Gastrocnemius medialis (tissue), 4 donors: Measurements from ENCODE around the gene RAD50. TPM values are rescaled to one million over a fixed set of nuclear protein-coding genes. Genes with fewer than 3 reads are reported as not detected.

Experiments
- ATAC-seq, 2 donors: fragments of 150-250 bp; one replicate each; pipeline ENCODE4 v1.9.1; 2016
- DNase-seq, 2 donors: peaks; one replicate each; pipeline ENCODE4 v3.0.0-alpha.2; 2019
- H3K27ac ChIP-seq, 4 donors: fragments of 200-600 bp; sonication (generic); 1 replicate in 1 of 4; 2 replicates in 3 of 4; pipeline ENCODE4 v1.5.1; 2016 to 2018; ENCODE audit warnings: mild to moderate bottlenecking in 2 of 4, moderate library complexity in 1 of 4
- H3K27me3 ChIP-seq, 3 donors: fragments of 200-600 bp; sonication (generic) in 2 of 3; 1 replicate in 1 of 3; 2 replicates in 2 of 3; pipeline versions ENCODE4 v1.5.1 to v1.6.0; 2016 to 2019; ENCODE audit warnings: mild to moderate bottlenecking in 1 of 3, moderate library complexity in 1 of 3
- H3K36me3 ChIP-seq, 2 donors: fragments of 200-600 bp; sonication (generic) in 1 of 2; one replicate each; pipeline ENCODE4 v1.5.1; 2017 to 2018
- H3K4me1 ChIP-seq, 2 donors: fragments of 200-600 bp; sonication (generic) in 1 of 2; one replicate each; pipeline ENCODE4 v1.5.1; 2016 to 2017; ENCODE audit warnings: mild to moderate bottlenecking in 2 of 2
- H3K4me3 ChIP-seq, 4 donors: fragments of 200-600 bp; sonication (generic) in 3 of 4; 1 replicate in 1 of 4; 2 replicates in 3 of 4; pipeline ENCODE4 v1.5.1; 2016 to 2019; ENCODE audit warnings: mild to moderate bottlenecking in 2 of 4
- H3K9me3 ChIP-seq, 3 donors: fragments of 200-600 bp; sonication (generic) in 2 of 3; 1 replicate in 1 of 3; 2 replicates in 2 of 3; pipeline ENCODE4 v1.5.1; 2016 to 2019
- POLR2A ChIP-seq, 2 donors: fragments of 450-650 bp; IDR thresholded peaks; one replicate each; pipeline ENCODE4 v1.6.1; 2017; ENCODE audit warnings: antibody characterized with exemption in 2 of 2, mild to moderate bottlenecking in 2 of 2, moderate library complexity in 2 of 2
- in situ Hi-C, 4 donors: fragments of 200-750 bp; cut with MboI; loops; one replicate each; pipeline versions ENCODE4 v1.15.0 to v1.8.0; 2017; ENCODE audit warnings: low sequenced_read_pairs in 4 of 4
- intact Hi-C: fragments of 100-400 bp; cut with DNase I; formaldehyde crosslinking; loops from one replicate; pipeline ENCODE4 v1.15.1; 2023; ENCODE audit warnings: low total_unique reads
- total RNA-seq, 4 donors: library from RNA; depleted of rRNA; stranded (reverse); fragments of >200 nt; gene quantifications; one replicate each; pipeline versions ENCODE4 v1.1.0 to v1.2.3, GENCODE V29; 2016
- TF ChIP-seq, protein P1 (sequence below), 5 experiments: fragments of 450-650 bp in 3 of 5; fragments of 200-600 bp in 2 of 5; sonication (generic) in 2 of 5; IDR thresholded peaks in 4 of 5; conservative IDR thresholded peaks in 1 of 5; 1 replicate in 4 of 5; 2 replicates in 1 of 5; pipeline ENCODE4 v1.5.1; 2016 to 2019; ENCODE audit warnings: antibody characterized with exemption in 5 of 5, mild to moderate bottlenecking in 3 of 5, moderate library complexity in 3 of 5

Gene RAD50
- total RNA-seq, 4 donors from 2014 or later, result 18.9 to 29.1 (median 22.0) TPM

DNA sequence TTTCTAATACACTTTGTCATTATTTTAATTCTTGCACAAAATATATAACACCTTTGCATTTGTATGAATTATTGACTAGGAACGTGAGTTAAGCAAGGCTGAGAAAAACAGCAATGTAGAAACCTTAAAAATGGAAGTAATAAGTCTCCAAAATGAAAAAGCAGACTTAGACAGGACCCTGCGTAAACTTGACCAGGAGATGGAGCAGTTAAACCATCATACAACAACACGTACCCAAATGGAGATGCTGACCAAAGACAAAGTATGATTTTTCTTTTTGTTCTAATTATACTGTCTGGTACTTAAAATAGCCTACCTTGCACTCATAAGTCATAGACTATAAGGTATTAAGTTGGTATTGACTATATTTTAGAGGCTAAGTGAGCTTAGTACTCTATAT is 34.4 kb downstream of the RAD50 start:
- no peak for TF ChIP-seq POLR2A (IDR thresholded peaks at IDR 0.05)
- TF ChIP-seq, protein P1, sequence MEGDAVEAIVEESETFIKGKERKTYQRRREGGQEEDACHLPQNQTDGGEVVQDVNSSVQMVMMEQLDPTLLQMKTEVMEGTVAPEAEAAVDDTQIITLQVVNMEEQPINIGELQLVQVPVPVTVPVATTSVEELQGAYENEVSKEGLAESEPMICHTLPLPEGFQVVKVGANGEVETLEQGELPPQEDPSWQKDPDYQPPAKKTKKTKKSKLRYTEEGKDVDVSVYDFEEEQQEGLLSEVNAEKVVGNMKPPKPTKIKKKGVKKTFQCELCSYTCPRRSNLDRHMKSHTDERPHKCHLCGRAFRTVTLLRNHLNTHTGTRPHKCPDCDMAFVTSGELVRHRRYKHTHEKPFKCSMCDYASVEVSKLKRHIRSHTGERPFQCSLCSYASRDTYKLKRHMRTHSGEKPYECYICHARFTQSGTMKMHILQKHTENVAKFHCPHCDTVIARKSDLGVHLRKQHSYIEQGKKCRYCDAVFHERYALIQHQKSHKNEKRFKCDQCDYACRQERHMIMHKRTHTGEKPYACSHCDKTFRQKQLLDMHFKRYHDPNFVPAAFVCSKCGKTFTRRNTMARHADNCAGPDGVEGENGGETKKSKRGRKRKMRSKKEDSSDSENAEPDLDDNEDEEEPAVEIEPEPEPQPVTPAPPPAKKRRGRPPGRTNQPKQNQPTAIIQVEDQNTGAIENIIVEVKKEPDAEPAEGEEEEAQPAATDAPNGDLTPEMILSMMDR (IDR thresholded peaks at IDR 0.05 in 4 of 5, conservative IDR thresholded peaks at IDR 0.05 in 1 of 5), result no peak
- peaks cover 3 to 60% of the 10 kb centered on the region in 2 donors for H3K36me3 ChIP-seq
- H3K4me3 ChIP-seq, result no peak overlapping the region
- no peaks in the 10 kb centered on the region for H3K4me1 ChIP-seq
- no peak for DNase-seq
- H3K9me3 ChIP-seq, result no peaks in the 10 kb centered on the region
- no peak overlapping the region for H3K27ac ChIP-seq
- in situ Hi-C loops (no loop called here), intact Hi-C loops (no loop called here)
- no peaks in the 10 kb centered on the region for H3K27me3 ChIP-seq
- ATAC-seq, result no peak

DNA sequence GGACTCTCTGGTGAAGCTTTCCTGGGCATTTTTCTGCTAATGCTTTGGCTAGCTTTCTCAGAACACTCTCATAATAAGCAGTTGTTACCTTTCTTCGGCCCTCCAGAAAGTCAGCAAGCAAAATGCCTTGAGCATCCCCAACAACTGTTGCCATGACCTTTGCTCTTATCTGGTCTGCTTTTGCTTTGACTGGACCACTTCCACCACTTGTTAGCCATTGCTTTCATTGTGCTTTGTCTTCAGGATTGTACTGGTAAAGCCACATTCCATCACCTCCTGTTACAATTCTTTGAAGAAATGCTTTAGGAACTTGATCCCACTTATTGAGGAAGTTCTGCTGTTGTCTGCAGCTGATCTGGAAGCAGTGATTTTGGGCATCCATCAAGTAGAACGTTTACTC is 35.7 kb downstream of the RAD50 start:
- Histone ChIP-seq H3K27me3 (no peaks in the 10 kb centered on the region), H3K4me1 (no peaks in the 10 kb centered on the region), H3K36me3 (peaks cover 3 to 72% of the 10 kb centered on the region in 2 donors), H3K4me3 (no peak overlapping the region), H3K27ac (no peak overlapping the region), H3K9me3 (no peaks in the 10 kb centered on the region)
- intact Hi-C loops, result no loop called here
- DNase-seq (no peak), ATAC-seq (no peak)
- TF ChIP-seq, protein P1 (IDR thresholded peaks at IDR 0.05 in 4 of 5, conservative IDR thresholded peaks at IDR 0.05 in 1 of 5), result no peak
- TF ChIP-seq POLR2A (IDR thresholded peaks at IDR 0.05), result no peak
- in situ Hi-C loops, result no loop called here

DNA sequence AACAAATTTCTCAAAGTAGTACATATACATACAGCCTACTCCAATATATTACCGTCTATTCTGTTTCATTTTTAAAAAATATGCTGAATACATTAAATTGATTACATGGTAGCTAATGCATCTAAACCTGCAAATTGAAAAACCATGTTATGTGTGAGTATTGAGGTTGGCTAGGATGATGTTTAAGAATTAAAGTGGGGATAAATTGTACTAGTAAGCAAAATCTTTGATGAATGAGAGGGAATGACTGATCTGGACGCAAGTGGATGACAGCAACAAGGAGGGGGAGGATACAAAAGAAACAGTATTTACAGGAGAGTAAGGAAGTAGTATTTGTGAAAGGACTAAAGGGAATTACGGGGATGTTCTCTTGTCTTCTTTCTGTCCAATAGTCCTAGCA is 37.4 kb downstream of the RAD50 start:
- DNase-seq (no peak), ATAC-seq (no peak)
- no peaks in the 10 kb centered on the region for H3K9me3 ChIP-seq
- no peak overlapping the region for H3K4me3 ChIP-seq
- no peak overlapping the region for H3K27ac ChIP-seq
- TF ChIP-seq POLR2A (IDR thresholded peaks at IDR 0.05), result no peak
- TF ChIP-seq, protein P1 (IDR thresholded peaks at IDR 0.05 in 4 of 5, conservative IDR thresholded peaks at IDR 0.05 in 1 of 5), result no peak
- H3K27me3 ChIP-seq, result no peaks in the 10 kb centered on the region
- in situ Hi-C loops, result no loop called here
- peaks cover 0 to 75% of the 10 kb centered on the region in 2 donors for H3K36me3 ChIP-seq
- H3K4me1 ChIP-seq, result no peaks in the 10 kb centered on the region
- intact Hi-C loops, result no loop called here

DNA sequence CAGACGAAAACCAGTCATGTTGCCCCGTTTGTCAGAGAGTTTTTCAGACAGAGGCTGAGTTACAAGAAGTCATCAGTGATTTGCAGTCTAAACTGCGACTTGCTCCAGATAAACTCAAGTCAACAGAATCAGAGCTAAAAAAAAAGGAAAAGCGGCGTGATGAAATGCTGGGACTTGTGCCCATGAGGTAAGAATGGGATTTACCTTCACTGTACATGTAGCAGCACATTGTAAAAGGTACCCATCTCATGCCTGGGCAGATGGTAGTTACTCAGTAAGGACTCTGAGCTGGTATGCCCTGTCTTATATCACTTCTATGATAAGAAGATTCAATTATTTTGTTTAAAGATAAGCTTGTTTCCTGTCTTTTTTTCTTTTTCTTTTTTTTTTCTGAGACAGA is 38.8 kb downstream of the RAD50 start:
- in situ Hi-C loops (no loop called here), intact Hi-C loops (no loop called here)
- H3K9me3 ChIP-seq, result no peaks in the 10 kb centered on the region
- DNase-seq, result no peak
- peaks cover 0 to 67% of the 10 kb centered on the region in 2 donors for H3K36me3 ChIP-seq
- no peak overlapping the region for H3K4me3 ChIP-seq
- no peak for ATAC-seq
- H3K27me3 ChIP-seq, result no peaks in the 10 kb centered on the region
- no peak overlapping the region for H3K27ac ChIP-seq
- TF ChIP-seq, protein P1 (IDR thresholded peaks at IDR 0.05 in 4 of 5, conservative IDR thresholded peaks at IDR 0.05 in 1 of 5), result no peak
- no peak for TF ChIP-seq POLR2A (IDR thresholded peaks at IDR 0.05)
- no peaks in the 10 kb centered on the region for H3K4me1 ChIP-seq

DNA sequence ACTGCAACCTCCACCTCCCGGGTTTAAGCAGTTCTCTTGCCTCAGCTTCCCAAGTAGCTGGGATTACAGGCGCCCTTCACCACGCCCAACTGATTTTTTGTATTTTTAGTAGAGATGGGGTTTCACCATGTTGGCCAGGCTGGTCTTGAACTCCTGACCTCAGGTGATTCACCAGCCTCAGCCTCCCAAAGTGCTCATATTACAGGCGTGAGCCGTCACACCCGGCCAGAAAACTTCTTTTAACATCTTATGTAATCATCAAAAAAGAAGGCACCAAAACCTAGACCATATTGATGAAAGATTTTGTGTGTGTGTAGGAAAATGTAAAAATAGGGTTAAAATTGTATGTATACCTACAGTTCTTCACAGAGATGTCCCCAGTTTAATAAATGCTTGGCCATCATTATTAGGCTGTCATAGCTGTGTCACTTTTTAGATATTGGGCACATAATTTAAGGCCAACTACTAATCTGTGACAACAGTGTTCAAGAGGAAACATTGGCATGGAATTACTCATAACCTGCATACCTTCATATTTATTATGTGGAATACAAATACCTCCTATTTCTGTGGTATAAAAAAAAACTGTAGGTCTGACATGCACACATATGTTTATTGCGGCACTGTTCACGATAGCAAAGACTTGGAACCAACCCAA is 44.4 kb downstream of the RAD50 start:
- in situ Hi-C loops, result no loop called here
- DNase-seq (no peak), ATAC-seq (no peak)
- H3K27ac ChIP-seq, result no peak overlapping the region
- intact Hi-C loops, result no loop called here
- no peak overlapping the region for H3K4me3 ChIP-seq
- TF ChIP-seq POLR2A (IDR thresholded peaks at IDR 0.05), result no peak
- TF ChIP-seq, protein P1 (IDR thresholded peaks at IDR 0.05 in 4 of 5, conservative IDR thresholded peaks at IDR 0.05 in 1 of 5), result no peak
- H3K36me3 ChIP-seq, result peaks cover 0 to 70% of the 10 kb centered on the region in 2 donors
- H3K9me3 ChIP-seq, result no peaks in the 10 kb centered on the region
- H3K27me3 ChIP-seq, result no peaks in the 10 kb centered on the region
- H3K4me1 ChIP-seq, result no peaks in the 10 kb centered on the region
